GM12891 (cell line): ENCODE data around the gene PRKCA.

Source experiments
- POLR2A ChIP-seq: IDR thresholded peaks from 2 replicates; pipeline ENCODE4 v1.6.1; 2011; ENCODE audit warnings: low read depth, low read length, control low read depth
- POLR2AphosphoS5 ChIP-seq: IDR thresholded peaks from 2 replicates; pipeline ENCODE4 v1.6.1; 2011; ENCODE audit warnings: low read depth, low read length, control low read depth
- SPI1 ChIP-seq: IDR thresholded peaks from 2 replicates; pipeline ENCODE4 v1.6.1; 2011; ENCODE audit warnings: low read depth, low read length, control low read depth
- TAF1 ChIP-seq: IDR thresholded peaks from 2 replicates; pipeline ENCODE4 v1.6.1; 2011; ENCODE audit warnings: low read depth, low read length, control low read depth

DNA sequence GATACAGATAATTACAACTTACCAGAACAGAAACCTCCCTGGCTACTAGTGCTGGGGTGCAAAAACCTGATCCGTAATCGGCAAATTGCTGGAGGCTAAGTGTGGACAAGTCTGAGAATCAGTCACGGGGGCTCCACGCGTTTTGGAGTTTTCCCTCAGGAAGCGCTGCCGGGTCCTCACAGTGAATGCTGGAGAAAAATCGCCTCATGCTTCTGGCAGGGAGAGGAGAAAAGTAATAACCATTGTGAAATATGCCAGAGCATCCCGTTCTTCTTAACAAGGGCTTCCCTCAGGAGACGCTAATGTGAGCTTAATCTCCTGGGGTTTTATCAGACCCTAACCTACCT lies 453.5 kb downstream of the PRKCA start:
- no peak for TF ChIP-seq POLR2AphosphoS5
- no peak for TF ChIP-seq TAF1
- no peak for TF ChIP-seq POLR2A
- no peak for TF ChIP-seq SPI1
